HG03045 (cell line): ENCODE data around the gene PDZD8.

ENCODE experiments used
- ATAC-seq: cut with Tn5 transposase; IDR thresholded peaks from one replicate; pipeline ENCODE4 v1.9.1; 2021; ENCODE audit warnings: mild to moderate bottlenecking, moderate library complexity; ENCODE audit not compliant: unreplicated experiment

Gene PDZD8

GRCh38 chr10:117228210-117228609 lies 147.0 kb downstream of the PDZD8 start:
- no peak for ATAC-seq
